GM12878 (cell line): Measurements from ENCODE around the gene PDE1C. TPM values are rescaled to one million over a fixed set of nuclear protein-coding genes. Genes with fewer than 3 reads are reported as not detected.

Source experiments
- ATAC-seq: fragments of 200-7000 bp; cut with Tn5 transposase; 3 replicates; pipeline ENCODE4 v1.9.1; 2020; ENCODE audit warnings: mild to moderate bottlenecking, moderate library complexity
- BruUV-seq: library from RNA; stranded (reverse); fragments of 400-500 nt; replicated peaks from 2 replicates; lab custom pipeline; 2021; lab: Mats Ljungman, UMichigan
- CTCF ChIA-PET: fragments of 300-600 bp; sonication (Branson Sonifier 250); formaldehyde crosslinking; extraction: SDS; loops from one replicate; lab custom pipeline; 2021; ENCODE audit warnings: inconsistent platforms; lab: Yijun Ruan, JAX
- POLR2A ChIA-PET: fragments of 350-600 bp; formaldehyde crosslinking; extraction: SDS; loops from one replicate; lab custom pipeline; 2021; ENCODE audit warnings: inconsistent platforms; lab: Charles Lee
- RAD21 ChIA-PET: fragments of 300-600 bp; sonication (Branson Sonifier 250); formaldehyde crosslinking; loops from one replicate; lab custom pipeline; 2023; ENCODE audit warnings: antibody characterized with exemption; ENCODE audit not compliant: unreplicated experiment; lab: Charles Lee
- SMC1A ChIA-PET: fragments of 300-600 bp; sonication (Branson Sonifier 250); formaldehyde crosslinking; loops from one replicate; lab custom pipeline; 2023; ENCODE audit not compliant: unreplicated experiment, uncharacterized antibody; lab: Charles Lee
- DNase-seq: peaks from one replicate; pipeline ENCODE4 v3.0.0-alpha.2; 2011; ENCODE audit warnings: low read depth, low spot score
- FAIRE-seq: peaks from 3 replicates; lab custom pipeline; 2011; peaks lifted over from hg19 to GRCh38; lab: Jason Lieb, UNC
- H2AFZ ChIP-seq: 2 replicates; pipeline ENCODE4 v1.6.0; 2011; ENCODE audit warnings: low read depth, low read length, control low read depth; ENCODE audit not compliant: control insufficient read depth
- H3K27ac ChIP-seq: 2 replicates; pipeline ENCODE4 v1.5.1; 2011; ENCODE audit warnings: control low read depth; ENCODE audit not compliant: control insufficient read depth, insufficient read depth
- H3K27me3 ChIP-seq, 2 experiments: replicated peaks in 1 of 2; 2 replicates each; pipeline versions ENCODE4 v1.6.0 to v1.6.1; 2011; ENCODE audit warnings: low read length in 1 of 2; ENCODE audit not compliant: control insufficient read depth in 2 of 2, insufficient read depth in 2 of 2
- H3K36me3 ChIP-seq, 2 experiments: 2 replicates each; pipeline ENCODE4 v1.5.1; 2011; ENCODE audit warnings: low read length in 1 of 2; ENCODE audit not compliant: control insufficient read depth in 2 of 2, insufficient read depth in 2 of 2
- H3K4me1 ChIP-seq: 2 replicates; pipeline ENCODE4 v1.6.1; 2011; ENCODE audit warnings: mild to moderate bottlenecking, low read length, moderate library complexity, mixed read lengths; ENCODE audit not compliant: control insufficient read depth, insufficient read depth
- H3K4me2 ChIP-seq: 2 replicates; pipeline ENCODE4 v1.6.0; 2011; ENCODE audit warnings: control low read depth; ENCODE audit not compliant: control insufficient read depth, insufficient read depth
- H3K4me3 ChIP-seq: fragments of 200-600 bp; sonication (generic); 2 replicates; pipeline ENCODE4 v1.5.1; 2016
- H3K79me2 ChIP-seq: 2 replicates; pipeline ENCODE4 v1.6.0; 2011; ENCODE audit warnings: low read length; ENCODE audit not compliant: control insufficient read depth, insufficient read depth
- H3K9ac ChIP-seq: 2 replicates; pipeline ENCODE4 v1.8.0; 2011; ENCODE audit warnings: low read length, control low read depth, mixed read lengths; ENCODE audit not compliant: control insufficient read depth, insufficient read depth
- H3K9me3 ChIP-seq: replicated peaks from 3 replicates; pipeline ENCODE4 v1.5.1; 2011; ENCODE audit warnings: mild to moderate bottlenecking, low read length; ENCODE audit not compliant: control insufficient read depth, insufficient read depth
- H4K20me1 ChIP-seq: 2 replicates; pipeline ENCODE4 v1.6.0; 2011; ENCODE audit not compliant: control insufficient read depth, insufficient read depth
- BCLAF1 ChIP-seq: fragments of 450-650 bp; IDR thresholded peaks from 2 replicates; pipeline ENCODE4 v1.6.1; 2017; ENCODE audit warnings: antibody characterized with exemption, mild to moderate bottlenecking, moderate library complexity
- GABPA ChIP-seq: IDR thresholded peaks from 2 replicates; pipeline ENCODE4 v1.6.1; 2014; ENCODE audit warnings: antibody characterized with exemption, low read depth, mild to moderate bottlenecking, inconsistent platforms
- HDGF ChIP-seq: fragments of 450-650 bp; IDR thresholded peaks from 2 replicates; pipeline ENCODE4 v1.6.1; 2016; ENCODE audit warnings: antibody characterized with exemption
- HSF1 ChIP-seq: fragments of 150-350 bp; IDR thresholded peaks from 2 replicates; pipeline ENCODE4 v1.6.1; 2014; ENCODE audit warnings: mild to moderate bottlenecking, low read depth, low read length
- MEF2B ChIP-seq: fragments of 450-650 bp; IDR thresholded peaks from 2 replicates; pipeline ENCODE4 v1.6.1; 2018; ENCODE audit warnings: mild to moderate bottlenecking, moderate library complexity; ENCODE audit not compliant: partially characterized antibody, poor library complexity, severe bottlenecking
- SP1 ChIP-seq: IDR thresholded peaks from one replicate; pipeline ENCODE4 v1.6.1; 2011; ENCODE audit warnings: low read depth, low read length
- TAF1 ChIP-seq: IDR thresholded peaks from 2 replicates; pipeline ENCODE4 v1.6.1; 2011; ENCODE audit warnings: mild to moderate bottlenecking, low read depth, low read length, borderline replicate concordance
- TCF3 ChIP-seq: IDR thresholded peaks from 2 replicates; pipeline ENCODE4 v1.6.1; 2012; ENCODE audit warnings: low read depth, mild to moderate bottlenecking, low read length, borderline replicate concordance; ENCODE audit not compliant: insufficient read depth
- WRNIP1 ChIP-seq: IDR thresholded peaks from 2 replicates; pipeline ENCODE4 v1.6.1; 2011; ENCODE audit warnings: low read depth, low read length, improper control_type of control experiment, borderline replicate concordance
- in situ Hi-C: fragments of 300-500 bp; cut with MboI; formaldehyde crosslinking; loops from 9 replicates; pipeline ENCODE4 v1.14.3; 2018; ENCODE audit warnings: mixed read lengths
- intact Hi-C: fragments of 100-400 bp; cut with micrococcal nuclease; formaldehyde crosslinking; loops from one replicate; pipeline ENCODE4 v1.14.2; 2022; ENCODE audit not compliant: unreplicated experiment
- polyA plus RNA-seq, 11 experiments: library from polyadenylated mRNA; depleted of rRNA in 4 of 11; unstranded in 6 of 11; stranded (reverse) in 5 of 11; fragments of >200 nt; fragmentation: Nextera tagmentation in 4 of 11; fragmentation: Illumina TruSeq in 1 of 11; extraction: Ambion mirVana in 4 of 11; extraction: Trizol in 1 of 11; gene quantifications; 1 replicate in 1 of 11; 2 replicates in 10 of 11; pipeline versions ENCODE4 v1.2.1 to v1.2.3, GENCODE V29; 2011 to 2016; ENCODE audit warnings: inconsistent platforms in 2 of 11, missing spikeins in 2 of 11, low read depth in 1 of 11
- total RNA-seq, 4 experiments: library from RNA; depleted of rRNA in 3 of 4; stranded (reverse); fragments of >200 nt in 3 of 4; fragmentation: Illumina TruSeq in 1 of 4; extraction: Trizol in 1 of 4; gene quantifications; 2 replicates each; pipeline versions ENCODE4 v1.2.1 to v1.2.3, GENCODE V29; 2013 to 2021
- TF ChIP-seq, protein P1 (sequence below): fragments of 450-650 bp; conservative IDR thresholded peaks from 2 replicates; pipeline ENCODE4 v1.6.1; 2017; ENCODE audit warnings: mild to moderate bottlenecking, moderate library complexity

Gene PDE1C
- total and polyA plus RNA-seq, 10 of the 15 experiments (the other 5 are each of a cell fraction or from before 2014, with no cell fraction given) = 0.29 to 2.3 (median 0.70) TPM

- H3K36me3 ChIP-seq = no peaks in the 10 kb centered on the region
- H3K9me3 ChIP-seq = peaks cover 5% of the 10 kb centered on the region; the same call in 1 of the 3 replicates
- no peaks in the 10 kb centered on the region; a peak in 1 of 4 replicates for H3K27me3 ChIP-seq
- RAD21 ChIA-PET = interaction anchor here (1.5 to 2.9 kb wide), 5 partner anchors 11 to 143 kb away, joined by 5 to 14 read pairs (median 7); no protein-coding TSS in a partner anchor
- no peak overlapping the region for H3K4me3 ChIP-seq
- TF ChIP-seq HDGF = no peak
- TF ChIP-seq, protein P1, sequence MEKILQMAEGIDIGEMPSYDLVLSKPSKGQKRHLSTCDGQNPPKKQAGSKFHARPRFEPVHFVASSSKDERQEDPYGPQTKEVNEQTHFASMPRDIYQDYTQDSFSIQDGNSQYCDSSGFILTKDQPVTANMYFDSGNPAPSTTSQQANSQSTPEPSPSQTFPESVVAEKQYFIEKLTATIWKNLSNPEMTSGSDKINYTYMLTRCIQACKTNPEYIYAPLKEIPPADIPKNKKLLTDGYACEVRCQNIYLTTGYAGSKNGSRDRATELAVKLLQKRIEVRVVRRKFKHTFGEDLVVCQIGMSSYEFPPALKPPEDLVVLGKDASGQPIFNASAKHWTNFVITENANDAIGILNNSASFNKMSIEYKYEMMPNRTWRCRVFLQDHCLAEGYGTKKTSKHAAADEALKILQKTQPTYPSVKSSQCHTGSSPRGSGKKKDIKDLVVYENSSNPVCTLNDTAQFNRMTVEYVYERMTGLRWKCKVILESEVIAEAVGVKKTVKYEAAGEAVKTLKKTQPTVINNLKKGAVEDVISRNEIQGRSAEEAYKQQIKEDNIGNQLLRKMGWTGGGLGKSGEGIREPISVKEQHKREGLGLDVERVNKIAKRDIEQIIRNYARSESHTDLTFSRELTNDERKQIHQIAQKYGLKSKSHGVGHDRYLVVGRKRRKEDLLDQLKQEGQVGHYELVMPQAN = no peak
- TF ChIP-seq TAF1 = no peak
- TF ChIP-seq MEF2B = no peak
- no peak for TF ChIP-seq GABPA
- no peak for TF ChIP-seq BCLAF1
- TF ChIP-seq HSF1 = no peak
- TF ChIP-seq TCF3 = no peak
- TF ChIP-seq SP1 = no peak
- TF ChIP-seq WRNIP1 = no peak
- ATAC-seq = no peak
- intact Hi-C loops (loop anchor here (5.0 kb wide), 1 partner anchor 67 kb away; no protein-coding TSS in a partner anchor), in situ Hi-C loops (no loop called here)
- H3K9ac ChIP-seq = no peak overlapping the region
- DNase-seq = no peak
- H3K4me2 ChIP-seq = no peak overlapping the region
- FAIRE-seq = no peak
- no TSS peak for BruUV-seq
- CTCF ChIA-PET = interaction anchor here (0.7 to 2.6 kb wide), 6 partner anchors 53 to 152 kb away, joined by 3 to 17 read pairs (median 4); no protein-coding TSS in a partner anchor
- SMC1A ChIA-PET = interaction anchor here (0.9 to 6.4 kb wide), 16 partner anchors 9 to 317 kb away, joined by 3 to 66 read pairs (median 6); no protein-coding TSS in a partner anchor
- no peak overlapping the region for H3K27ac ChIP-seq
- POLR2A ChIA-PET = no interaction called here
- H2AFZ ChIP-seq = no peak overlapping the region
- H4K20me1 ChIP-seq = no peaks in the 10 kb centered on the region
- H3K4me1 ChIP-seq = peaks cover 25% of the 10 kb centered on the region
- H3K79me2 ChIP-seq = no peaks in the 10 kb centered on the region
Observed at GRCh38 chr7:31894308-31894707, 175.9 kb downstream of the PDE1C start.
